Measurements from ENCODE around the gene PLCL2.

DNA sequence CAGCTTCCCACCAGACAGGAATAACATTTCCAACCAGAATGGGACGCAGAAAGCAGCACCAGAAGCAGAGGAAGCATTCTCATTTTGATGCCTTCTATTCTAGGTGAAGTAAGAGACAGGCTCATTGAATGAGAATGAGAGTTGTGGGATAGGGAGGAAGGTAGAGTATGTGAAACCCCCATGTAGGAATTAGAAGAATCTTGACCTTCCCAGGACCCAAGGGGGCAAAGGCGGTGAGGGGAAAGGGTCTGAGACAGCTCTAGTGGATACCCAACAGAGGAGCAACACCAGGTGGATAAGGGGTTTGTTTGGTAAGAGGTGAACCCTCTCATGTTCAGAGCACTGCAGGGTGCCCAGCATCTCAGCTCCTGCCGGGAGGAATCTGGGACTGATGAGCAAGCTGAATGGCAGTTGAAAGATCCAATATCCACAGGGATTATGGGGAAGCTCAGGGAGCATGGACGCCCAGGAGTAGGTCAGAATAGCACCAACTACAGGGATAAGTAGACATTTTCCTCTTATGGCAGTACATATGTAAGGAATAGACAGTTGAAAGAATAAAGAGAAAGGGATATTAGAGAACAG is 77.0 kb downstream of the PLCL2 start:
- TF ChIP-seq, protein P1, sequence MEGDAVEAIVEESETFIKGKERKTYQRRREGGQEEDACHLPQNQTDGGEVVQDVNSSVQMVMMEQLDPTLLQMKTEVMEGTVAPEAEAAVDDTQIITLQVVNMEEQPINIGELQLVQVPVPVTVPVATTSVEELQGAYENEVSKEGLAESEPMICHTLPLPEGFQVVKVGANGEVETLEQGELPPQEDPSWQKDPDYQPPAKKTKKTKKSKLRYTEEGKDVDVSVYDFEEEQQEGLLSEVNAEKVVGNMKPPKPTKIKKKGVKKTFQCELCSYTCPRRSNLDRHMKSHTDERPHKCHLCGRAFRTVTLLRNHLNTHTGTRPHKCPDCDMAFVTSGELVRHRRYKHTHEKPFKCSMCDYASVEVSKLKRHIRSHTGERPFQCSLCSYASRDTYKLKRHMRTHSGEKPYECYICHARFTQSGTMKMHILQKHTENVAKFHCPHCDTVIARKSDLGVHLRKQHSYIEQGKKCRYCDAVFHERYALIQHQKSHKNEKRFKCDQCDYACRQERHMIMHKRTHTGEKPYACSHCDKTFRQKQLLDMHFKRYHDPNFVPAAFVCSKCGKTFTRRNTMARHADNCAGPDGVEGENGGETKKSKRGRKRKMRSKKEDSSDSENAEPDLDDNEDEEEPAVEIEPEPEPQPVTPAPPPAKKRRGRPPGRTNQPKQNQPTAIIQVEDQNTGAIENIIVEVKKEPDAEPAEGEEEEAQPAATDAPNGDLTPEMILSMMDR (IDR thresholded peaks at IDR 0.05; ENCODE audit: low read depth, low read length, poor library complexity, severe bottlenecking), result no peak
- no peak for TF ChIP-seq EZH2phosphoT487 (IDR thresholded peaks at IDR 0.05; ENCODE audit: borderline replicate concordance, low read length)
